HepG2 (cell line): ENCODE data around the gene TRIM7. TPM values are rescaled to one million over a fixed set of nuclear protein-coding genes. Genes with fewer than 3 reads are reported as not detected.
A peak's percentile ranks its signal among the peaks of the same experiment; 100 is the strongest.

ENCODE experiments used
- ARNT2 ChIP-seq: sonication (generic); formaldehyde crosslinking; IDR thresholded peaks from 2 replicates; pipeline ENCODE4 v1.8.0; 2022; ENCODE audit warnings: mild to moderate bottlenecking, low read depth, missing genetic modification reagents, moderate library complexity
- ATF5 ChIP-seq: sonication (generic); formaldehyde crosslinking; IDR thresholded peaks from 2 replicates; pipeline ENCODE4 v1.4.0; 2020; ENCODE audit warnings: mild to moderate bottlenecking, low read depth, missing genetic modification reagents
- CSRNP1 ChIP-seq: sonication (generic); formaldehyde crosslinking; IDR thresholded peaks from 2 replicates; pipeline ENCODE4 v1.8.1; 2023; ENCODE audit warnings: mild to moderate bottlenecking, missing genetic modification reagents
- CSRNP2 ChIP-seq: sonication (generic); formaldehyde crosslinking; conservative IDR thresholded peaks from 2 replicates; pipeline ENCODE4 v1.8.0; 2022; ENCODE audit warnings: low read depth, missing genetic modification reagents
- DMAP1 ChIP-seq: IDR thresholded peaks from 2 replicates; pipeline ENCODE4 v1.6.1; 2016
- ETV5 ChIP-seq: IDR thresholded peaks from 2 replicates; pipeline ENCODE4 v1.6.1; 2018; ENCODE audit warnings: missing biosample characterization, missing genetic modification reagents, inconsistent platforms, borderline replicate concordance
- ETV6 ChIP-seq: sonication (generic); formaldehyde crosslinking; conservative IDR thresholded peaks from 2 replicates; pipeline ENCODE4 v1.4.0; 2020; ENCODE audit warnings: missing genetic modification reagents
- FOXC1 ChIP-seq: sonication (generic); formaldehyde crosslinking; IDR thresholded peaks from 2 replicates; pipeline ENCODE4 v1.8.0; 2022; ENCODE audit warnings: mild to moderate bottlenecking, missing genetic modification reagents, borderline replicate concordance
- IRF1 ChIP-seq: sonication (generic); formaldehyde crosslinking; IDR thresholded peaks from 2 replicates; pipeline ENCODE4 v1.4.0; 2020; ENCODE audit warnings: low read depth, mild to moderate bottlenecking, missing genetic modification reagents
- POLR2AphosphoS2 ChIP-seq: IDR thresholded peaks from 2 replicates; pipeline ENCODE4 v1.6.1; 2011; ENCODE audit warnings: low read depth, low read length, improper control_type of control experiment
- PRPF4 ChIP-seq: fragments of 200-400 bp; formaldehyde crosslinking; IDR thresholded peaks from 2 replicates; pipeline ENCODE4 v1.6.1; 2016; ENCODE audit warnings: low read length, low read depth; ENCODE audit not compliant: poor library complexity, severe bottlenecking
- REXO4 ChIP-seq: sonication (generic); formaldehyde crosslinking; IDR thresholded peaks from 2 replicates; pipeline ENCODE4 v1.8.0; 2022; ENCODE audit warnings: missing genetic modification reagents, mild to moderate bottlenecking, borderline replicate concordance
- RFX3 ChIP-seq: IDR thresholded peaks from 2 replicates; pipeline ENCODE4 v1.6.1; 2016; ENCODE audit warnings: missing biosample characterization, missing genetic modification reagents
- RFXANK ChIP-seq: IDR thresholded peaks from 2 replicates; pipeline ENCODE4 v1.6.1; 2016
- TEAD3 ChIP-seq: optimal IDR thresholded peaks from 2 replicates; pipeline ENCODE3; 2016; ENCODE audit warnings: borderline replicate concordance
- UBTF ChIP-seq: sonication (generic); formaldehyde crosslinking; IDR thresholded peaks from 2 replicates; pipeline ENCODE4 v1.4.0; 2020; ENCODE audit warnings: mild to moderate bottlenecking, missing genetic modification reagents
- ZBTB44 ChIP-seq: sonication (generic); formaldehyde crosslinking; IDR thresholded peaks from 2 replicates; pipeline ENCODE4 v1.4.0; 2020; ENCODE audit warnings: missing genetic modification reagents
- ZNF224 ChIP-seq: sonication (generic); formaldehyde crosslinking; IDR thresholded peaks from 2 replicates; pipeline ENCODE4 v1.5.0; 2020; ENCODE audit warnings: mild to moderate bottlenecking, missing genetic modification reagents
- ZNF430 ChIP-seq: sonication (generic); formaldehyde crosslinking; IDR thresholded peaks from 2 replicates; pipeline ENCODE4 v1.9.0; 2021; ENCODE audit warnings: mild to moderate bottlenecking, missing genetic modification reagents
- ZNF549 ChIP-seq: sonication (generic); formaldehyde crosslinking; IDR thresholded peaks from 2 replicates; pipeline ENCODE4 v1.5.0; 2020; ENCODE audit warnings: missing genetic modification reagents
- ZNF605 ChIP-seq: sonication (generic); formaldehyde crosslinking; IDR thresholded peaks from 2 replicates; pipeline ENCODE4 v1.8.0; 2022; ENCODE audit warnings: mild to moderate bottlenecking, missing genetic modification reagents
- ZNF816 ChIP-seq: sonication (generic); formaldehyde crosslinking; IDR thresholded peaks from 2 replicates; pipeline ENCODE4 v1.8.0; 2022; ENCODE audit warnings: missing genetic modification reagents, mild to moderate bottlenecking, borderline replicate concordance
- polyA plus RNA-seq, 8 experiments: library from polyadenylated mRNA; depleted of rRNA in 3 of 8; stranded (reverse) in 7 of 8; unstranded in 1 of 8; fragments of >200 nt; fragmentation: Illumina TruSeq in 4 of 8; extraction: Trizol in 4 of 8; gene quantifications; 2 replicates each; pipeline versions ENCODE4 v1.2.1 to v1.2.3, GENCODE V29; 2011 to 2016; ENCODE audit warnings: low read depth in 4 of 8, missing spikeins in 1 of 8, mixed read lengths in 1 of 8; ENCODE audit not compliant: insufficient read depth in 1 of 8
- total RNA-seq, 5 experiments: library from RNA; depleted of rRNA; stranded (reverse); fragments of >200 nt; fragmentation: Illumina TruSeq; extraction: Trizol; gene quantifications; 2 replicates each; pipeline ENCODE4 v1.2.3, GENCODE V29; 2016; ENCODE audit warnings: low read depth in 1 of 5

TRIM7 gene
- total and polyA plus RNA-seq, 2 of the 13 experiments (the other 11 are each of a cell fraction or from before 2014, with no cell fraction given): 0.13 TPM; not detected in 1

- peak; percentile 28; the same call in 1 of the 2 replicates for TF ChIP-seq ZNF816
- TF ChIP-seq PRPF4: no peak
- 0 out of 2 replicates have a peak, but pooled peaks have one; percentile 6 for TF ChIP-seq DMAP1 (CRISPR knock-in tag)
- no peak for TF ChIP-seq REXO4
- no peak for TF ChIP-seq IRF1 (CRISPR knock-in tag)
- no peak for TF ChIP-seq FOXC1 (CRISPR knock-in tag)
- TF ChIP-seq CSRNP1: no peak
- no peak for TF ChIP-seq CSRNP2 (CRISPR knock-in tag)
- TF ChIP-seq ZNF430: peak; percentile 34; the same call in 1 of the 2 replicates
- TF ChIP-seq ZNF605 (CRISPR knock-in tag): peak; percentile 80
- no peak for TF ChIP-seq ZNF224 (CRISPR knock-in tag)
- no peak for TF ChIP-seq ZNF549
- TF ChIP-seq RFXANK (CRISPR knock-in tag): no peak
- no peak for TF ChIP-seq ATF5 (CRISPR knock-in tag)
- peak; percentile 8; the same call in 1 of the 2 replicates for TF ChIP-seq UBTF (CRISPR knock-in tag)
- TF ChIP-seq ZBTB44: no peak
- peak; percentile 70 for TF ChIP-seq RFX3 (CRISPR knock-in tag)
- no peak for TF ChIP-seq ETV6 (CRISPR knock-in tag)
- 0 out of 2 replicates have a peak, but pooled peaks have one; percentile 39 for TF ChIP-seq ARNT2 (CRISPR knock-in tag)
- no peak for TF ChIP-seq TEAD3
- no peak for TF ChIP-seq POLR2AphosphoS2
- TF ChIP-seq ETV5 (CRISPR knock-in tag): no peak
Measured at GRCh38 chr5:181223729-181224389, 18.9 kb upstream of the TRIM7 start (continued).
